SK-N-SH (cell line): ENCODE measurements around the gene SLC66A2. TPM values are rescaled to one million over a fixed set of nuclear protein-coding genes. Genes with fewer than 3 reads are reported as not detected.

ENCODE experiments used
- CTCF ChIA-PET: fragments of 300-600, 350-600 bp; formaldehyde crosslinking; extraction: SDS; loops from one replicate; lab custom pipeline; 2021; lab: Yijun Ruan, JAX
- POLR2A ChIA-PET: fragments of 350-600 bp; sonication (Branson Sonifier 250); formaldehyde crosslinking; extraction: SDS; loops from one replicate; lab custom pipeline; 2020; ENCODE audit warnings: antibody characterized with exemption, inconsistent platforms; lab: Yijun Ruan, JAX
- DNase-seq: peaks from one replicate; pipeline ENCODE4 v3.0.0; 2012
- H2AFZ ChIP-seq: fragments of 200-600 bp; sonication (generic); 2 replicates; pipeline ENCODE4 v1.8.1; 2016; ENCODE audit warnings: antibody characterized with exemption, mild to moderate bottlenecking, low read depth
- H3F3A ChIP-seq: fragments of 200-600 bp; sonication (generic); replicated peaks from 2 replicates; pipeline ENCODE3; 2016; ENCODE audit warnings: antibody characterized with exemption, mild to moderate bottlenecking; ENCODE audit not compliant: insufficient read depth
- H3K27ac ChIP-seq, 2 experiments: fragments of 200-500 bp in 1 of 2; fragments of 200-600 bp in 1 of 2; sonication (Bioruptor generic) in 1 of 2; sonication (generic), shearing (Covaris generic) in 1 of 2; 2 replicates each; pipeline versions ENCODE4 v1.5.1 to v1.6.1; 2014 to 2016; ENCODE audit warnings: low read depth in 2 of 2, inconsistent platforms in 1 of 2, low read length in 1 of 2, mild to moderate bottlenecking in 1 of 2, mixed read lengths in 1 of 2
- H3K27me3 ChIP-seq: fragments of 200-600 bp; sonication (generic), shearing (Covaris generic); 2 replicates; pipeline ENCODE4 v1.6.1; 2016; ENCODE audit warnings: mixed run types; ENCODE audit not compliant: insufficient read depth
- H3K36me3 ChIP-seq, 2 experiments: fragments of 200-500 bp in 1 of 2; fragments of 200-600 bp in 1 of 2; sonication (Bioruptor generic) in 1 of 2; sonication (generic) in 1 of 2; replicated peaks in 1 of 2; 2 replicates each; pipeline versions ENCODE3 to v1.5.1; 2014 to 2016; ENCODE audit warnings: low read length in 1 of 2, mild to moderate bottlenecking in 1 of 2; ENCODE audit not compliant: insufficient read depth in 2 of 2, control insufficient read depth in 1 of 2
- H3K4me1 ChIP-seq, 2 experiments: fragments of 200-500 bp in 1 of 2; fragments of 200-600 bp in 1 of 2; sonication (Bioruptor generic) in 1 of 2; sonication (generic), shearing (Covaris generic) in 1 of 2; 2 replicates each; pipeline versions ENCODE4 v1.5.1 to v1.6.1; 2014 to 2016; ENCODE audit warnings: low read depth in 1 of 2, low read length in 1 of 2, mixed run types in 1 of 2; ENCODE audit not compliant: insufficient read depth in 2 of 2, control insufficient read depth in 1 of 2
- H3K4me2 ChIP-seq: fragments of 200-600 bp; sonication (generic), shearing (Covaris generic); 2 replicates; pipeline ENCODE4 v1.6.1; 2017; ENCODE audit warnings: mixed run types
- H3K4me3 ChIP-seq, 2 experiments: fragments of 200-500 bp in 1 of 2; fragments of 200-600 bp in 1 of 2; sonication (Bioruptor generic) in 1 of 2; sonication (generic), shearing (Covaris generic) in 1 of 2; 2 replicates each; pipeline versions ENCODE4 v1.5.1 to v1.8.1; 2014 to 2016; ENCODE audit warnings: low read depth in 2 of 2, inconsistent platforms in 1 of 2, low read length in 1 of 2, mild to moderate bottlenecking in 1 of 2, mixed read lengths in 1 of 2, moderate library complexity in 1 of 2
- H3K79me2 ChIP-seq: fragments of 200-600 bp; sonication (generic); 2 replicates; pipeline ENCODE4 v1.8.1; 2017; ENCODE audit warnings: mild to moderate bottlenecking; ENCODE audit not compliant: insufficient read depth
- H3K9ac ChIP-seq: fragments of 200-600 bp; sonication (generic); 2 replicates; pipeline ENCODE4 v1.6.1; 2017; ENCODE audit warnings: mixed run types
- H3K9me2 ChIP-seq: fragments of 200-600 bp; sonication (generic); 2 replicates; pipeline ENCODE4 v1.6.1; 2017; ENCODE audit warnings: mixed run types
- H3K9me3 ChIP-seq: fragments of 200-600 bp; sonication (generic); 2 replicates; pipeline ENCODE4 v1.6.1; 2017; ENCODE audit warnings: mixed run types, mild to moderate bottlenecking, moderate library complexity
- H4K20me1 ChIP-seq: fragments of 200-600 bp; sonication (generic); 2 replicates; pipeline ENCODE4 v1.6.1; 2017; ENCODE audit warnings: mild to moderate bottlenecking, mixed run types; ENCODE audit not compliant: insufficient read depth
- ELF1 ChIP-seq: IDR thresholded peaks from 2 replicates; pipeline ENCODE4 v1.4.0; 2012
- EZH2phosphoT487 ChIP-seq: fragments of 200-600 bp; sonication (generic); IDR thresholded peaks from 2 replicates; pipeline ENCODE4 v1.6.1; 2017; ENCODE audit warnings: low read depth, mixed run types, mild to moderate bottlenecking, antibody characterized with exemption, moderate library complexity, borderline replicate concordance
- FOSL2 ChIP-seq: IDR thresholded peaks from 2 replicates; pipeline ENCODE4 v1.4.0; 2012; ENCODE audit warnings: low read depth, mild to moderate bottlenecking, moderate library complexity, borderline replicate concordance
- FOXJ3 ChIP-seq: sonication (generic); formaldehyde crosslinking; IDR thresholded peaks from 2 replicates; pipeline ENCODE4 v1.5.1; 2020; ENCODE audit warnings: mild to moderate bottlenecking, missing genetic modification reagents
- FOXM1 ChIP-seq: IDR thresholded peaks from 2 replicates; pipeline ENCODE4 v1.4.0; 2012; ENCODE audit warnings: low read depth, mild to moderate bottlenecking
- GABPA ChIP-seq: IDR thresholded peaks from 2 replicates; pipeline ENCODE4 v1.4.0; 2012; ENCODE audit warnings: low read depth, mild to moderate bottlenecking
- GATA2 ChIP-seq: sonication (generic); formaldehyde crosslinking; IDR thresholded peaks from 2 replicates; pipeline ENCODE4 v1.5.0; 2020; ENCODE audit warnings: mild to moderate bottlenecking, missing genetic modification reagents
- IRF3 ChIP-seq: fragments of 150-350 bp; IDR thresholded peaks from 2 replicates; pipeline ENCODE4 v1.6.1; 2016; ENCODE audit warnings: mild to moderate bottlenecking, low read depth, low read length
- MAX ChIP-seq: IDR thresholded peaks from 2 replicates; pipeline ENCODE4 v1.4.0; 2012; ENCODE audit warnings: low read depth
- MEF2A ChIP-seq: IDR thresholded peaks from 2 replicates; pipeline ENCODE4 v1.4.0; 2012; ENCODE audit warnings: low read depth, borderline replicate concordance
- MXI1 ChIP-seq: IDR thresholded peaks from 2 replicates; pipeline ENCODE4 v1.6.1; 2012; ENCODE audit warnings: mild to moderate bottlenecking, low read depth, low read length, improper control_type of control experiment
- NFIC ChIP-seq: IDR thresholded peaks from 2 replicates; pipeline ENCODE4 v1.4.0; 2012; ENCODE audit warnings: borderline replicate concordance
- PBX3 ChIP-seq: IDR thresholded peaks from 2 replicates; pipeline ENCODE4; 2012
- RCOR1 ChIP-seq: fragments of 150-350 bp; IDR thresholded peaks from 2 replicates; pipeline ENCODE4 v1.6.1; 2017; ENCODE audit warnings: antibody characterized with exemption, low read length
- REST ChIP-seq: IDR thresholded peaks from 2 replicates; pipeline ENCODE4 v1.6.1; 2012; ENCODE audit warnings: mild to moderate bottlenecking, low read depth, low read length, moderate library complexity
- RFX5 ChIP-seq: IDR thresholded peaks from 2 replicates; pipeline ENCODE4 v1.6.1; 2012; ENCODE audit warnings: mild to moderate bottlenecking, improper control_type of control experiment, low read length
- RXRA ChIP-seq: IDR thresholded peaks from 2 replicates; pipeline ENCODE4 v1.4.0; 2012; ENCODE audit warnings: low read depth, mild to moderate bottlenecking, borderline replicate concordance
- SMC3 ChIP-seq: IDR thresholded peaks from 2 replicates; pipeline ENCODE4 v1.6.1; 2012; ENCODE audit warnings: low read depth, low read length, improper control_type of control experiment
- TCF12 ChIP-seq: IDR thresholded peaks from 2 replicates; pipeline ENCODE4 v1.4.0; 2012
- YY1 ChIP-seq: IDR thresholded peaks from 2 replicates; pipeline ENCODE4 v1.4.0; 2012; ENCODE audit warnings: low read depth, mild to moderate bottlenecking
- WGBS: methylation state at CpG from one replicate; pipeline ENCODE4 v1.1.6; 2017; ENCODE audit warnings: low lambda C conversion rate; 5-methylcytosine and 5-hydroxymethylcytosine counted together
- polyA plus RNA-seq, 3 experiments: library from polyadenylated mRNA; depleted of rRNA; stranded (reverse); fragments of >200 nt; gene quantifications; 2 replicates each; pipeline ENCODE4 v1.2.3, GENCODE V29; 2012

The SLC66A2 gene
- polyA plus RNA-seq, 1 of the 3 experiments (the other 2 are of a cell fraction), result 14.5 TPM

GRCh38 chr18:79887181-79888000, 64.1 kb downstream of the SLC66A2 start:
- no peaks in the 10 kb centered on the region for H4K20me1 ChIP-seq
- ChIA-PET POLR2A (no interaction called here), CTCF (no interaction called here)
- no peak overlapping the region for H3K4me2 ChIP-seq
- no peak overlapping the region for H3K4me3 ChIP-seq
- H3F3A ChIP-seq, result no peaks in the 10 kb centered on the region
- H3K36me3 ChIP-seq, result no peaks in the 10 kb centered on the region
- no peak for TF ChIP-seq YY1
- no peak for TF ChIP-seq PBX3
- no peak for TF ChIP-seq IRF3
- TF ChIP-seq EZH2phosphoT487, result no peak
- TF ChIP-seq FOSL2, result no peak
- no peak for TF ChIP-seq RCOR1
- no peak for TF ChIP-seq RFX5
- no peak for TF ChIP-seq FOXM1
- TF ChIP-seq MAX, result no peak
- TF ChIP-seq GABPA, result no peak
- TF ChIP-seq RXRA, result no peak
- no peak for TF ChIP-seq TCF12
- TF ChIP-seq MXI1, result no peak
- no peak for TF ChIP-seq GATA2 (CRISPR knock-in tag)
- TF ChIP-seq FOXJ3, result no peak
- TF ChIP-seq MEF2A, result no peak
- TF ChIP-seq REST, result no peak
- TF ChIP-seq NFIC, result no peak
- no peak for TF ChIP-seq SMC3
- no peak for TF ChIP-seq ELF1
- H3K4me1 ChIP-seq, result no peaks in the 10 kb centered on the region
- no peaks in the 10 kb centered on the region for H3K9me3 ChIP-seq
- H2AFZ ChIP-seq, result no peak overlapping the region
- H3K79me2 ChIP-seq, result no peaks in the 10 kb centered on the region
- no peaks in the 10 kb centered on the region for H3K9me2 ChIP-seq
- 8% methylated on average over 12 of the region's 30 CpGs for WGBS
- no peak overlapping the region for H3K9ac ChIP-seq
- H3K27ac ChIP-seq, result no peak overlapping the region
- peaks cover 5% of the 10 kb centered on the region; the same call in 1 of the 2 replicates for H3K27me3 ChIP-seq
- peak; percentile 24 for DNase-seq
